ENCODE measurements around the gene C17orf107.

- TF ChIP-seq CTCF (IDR thresholded peaks at IDR 0.05; ENCODE audit: low read depth, low read length, missing input control) = no peak
- TF ChIP-seq RAD21 (IDR thresholded peaks at IDR 0.05) = no peak
- TF ChIP-seq GABPA (IDR thresholded peaks at IDR 0.05 in 1 of 2, conservative IDR thresholded peaks at IDR 0.05 in 1 of 2) = no peak
Measured at GRCh38 chr17:4901108-4901647, 1.8 kb downstream of the C17orf107 start.
